Measurements from ENCODE around the gene PANK2. TPM values are rescaled to one million over a fixed set of nuclear protein-coding genes. Genes with fewer than 3 reads are reported as not detected.
"Not testable (repeated sequence)": the region's sequence is repeated elsewhere in the genome, so short reads cannot be mapped to it uniquely, and the experiment has no call there.

Gene PANK2
- total RNA-seq, 4 donors from 2014 or later = 35.7 to 44.1 (median 42.3) TPM

DNA sequence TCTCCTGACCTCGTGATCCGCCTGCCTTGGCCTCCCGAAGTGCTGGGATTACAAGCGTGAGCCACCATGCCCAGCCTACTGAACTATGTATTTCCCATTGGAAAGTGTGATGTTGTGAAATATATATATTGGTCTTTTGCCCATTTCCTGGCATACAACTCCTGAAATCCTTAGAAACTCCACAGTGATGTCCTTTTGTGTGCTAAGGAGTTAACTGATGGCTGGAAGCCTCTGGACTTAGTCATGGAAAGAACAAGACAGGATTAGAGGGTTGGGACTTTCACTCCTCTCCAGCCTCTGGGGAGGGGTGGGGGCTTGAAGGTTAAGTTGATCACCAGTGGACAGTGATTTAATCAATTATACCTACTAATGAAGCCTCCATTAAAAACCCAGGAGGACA, 7.1 kb downstream of the PANK2 start:
- WGBS, 2 donors = 81 to 83% methylated on average over 4 of the region's 4 CpGs
- TF ChIP-seq CTCF (IDR thresholded peaks at IDR 0.05) = no peak
- TF ChIP-seq POLR2A (IDR thresholded peaks at IDR 0.05) = no peak

DNA sequence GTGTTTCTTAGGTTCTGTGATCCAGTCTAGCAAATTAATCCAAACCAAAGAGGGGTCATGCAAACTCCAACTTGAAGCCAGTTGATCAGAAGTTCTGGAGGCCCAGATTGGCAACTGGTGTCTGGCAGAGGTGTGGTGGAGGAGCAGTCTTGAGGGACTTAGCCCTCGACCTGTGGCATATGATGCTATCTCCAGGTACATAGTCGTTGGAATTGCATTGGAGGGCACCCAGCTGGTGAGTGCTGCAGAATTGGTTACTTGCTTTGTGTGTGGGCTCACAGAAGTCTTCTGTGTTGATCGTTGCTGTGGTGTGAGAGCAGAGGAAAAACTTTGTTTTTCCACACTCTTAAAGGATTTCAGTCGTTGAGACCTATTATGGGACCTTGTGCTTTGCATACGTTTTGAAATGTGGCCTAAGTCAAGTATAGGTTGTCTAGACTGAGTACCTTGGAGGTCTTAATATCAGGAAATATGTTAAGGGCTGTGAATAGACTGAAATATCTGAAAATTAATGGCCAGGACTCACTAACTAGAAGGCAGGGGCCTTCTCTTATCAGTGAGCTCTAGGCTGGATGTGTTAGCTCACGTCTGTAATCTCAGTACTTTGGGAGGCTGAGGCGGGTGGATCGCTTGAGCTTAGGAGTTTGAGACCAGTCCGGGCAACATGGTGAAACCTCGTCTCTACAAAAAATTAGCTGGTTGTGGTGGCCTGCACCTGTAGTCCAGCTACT, 7.8 kb downstream of the PANK2 start:
- WGBS, 2 donors = 69 to 74% methylated on average over 10 of the region's 10 CpGs
- H3K4me3 ChIP-seq (ENCODE audit: low read depth, poor library complexity, severe bottlenecking) = no peak overlapping the region
- TF ChIP-seq POLR2A (IDR thresholded peaks at IDR 0.05) (no peak), CTCF (IDR thresholded peaks at IDR 0.05) (no peak)
- peak in 1 of 2 donors; percentile 65 for DNase-seq (ENCODE audit: low spot score in 2 of 2)
- intact Hi-C loops (cut with DNase I; ENCODE audit: low total_unique reads) = no loop called here

More for the DNA sequence above, 7.1 kb downstream of the PANK2 start:
- no peak overlapping the region for H3K4me3 ChIP-seq (ENCODE audit: low read depth, poor library complexity, severe bottlenecking)
- peak in 1 of 2 donors; percentile 15 for DNase-seq (ENCODE audit: low spot score in 2 of 2)
- intact Hi-C loops (cut with DNase I; ENCODE audit: low total_unique reads) = no loop called here

GRCh38 chr20:3898181-3898580, 9.0 kb downstream of the PANK2 start:
- WGBS, 2 donors = 74 to 83% methylated on average over 9 of the region's 9 CpGs
- H3K4me3 ChIP-seq (ENCODE audit: low read depth, poor library complexity, severe bottlenecking); intact Hi-C loops (cut with DNase I; ENCODE audit: low total_unique reads): not testable (repeated sequence)
- peak in 1 of 2 donors; percentile 50 for DNase-seq (ENCODE audit: low spot score in 2 of 2)

GRCh38 chr20:3898639-3899038, 9.5 kb downstream of the PANK2 start:
- intact Hi-C loops (cut with DNase I; ENCODE audit: low total_unique reads) = no loop called here
- TF ChIP-seq CTCF (IDR thresholded peaks at IDR 0.05) (no peak), POLR2A (IDR thresholded peaks at IDR 0.05) (no peak)
- H3K4me3 ChIP-seq (ENCODE audit: low read depth, poor library complexity, severe bottlenecking) = no peak overlapping the region
- no peak for DNase-seq (ENCODE audit: low spot score in 2 of 2)
- 62 to 64% methylated on average over 4 of the region's 4 CpGs for WGBS, 2 donors

- TF ChIP-seq CTCF (IDR thresholded peaks at IDR 0.05) (no peak), POLR2A (IDR thresholded peaks at IDR 0.05) (no peak)
- DNase-seq (ENCODE audit: low spot score in 2 of 2) = peak in 1 of 2 donors; percentile 14
- no peak overlapping the region for H3K4me3 ChIP-seq (ENCODE audit: low read depth, poor library complexity, severe bottlenecking)
- WGBS, 2 donors = 73 to 81% methylated on average over 3 of the region's 3 CpGs
- intact Hi-C loops (cut with DNase I; ENCODE audit: low total_unique reads) = no loop called here
These were observed 11.0 kb downstream of the PANK2 start for GRCh38 chr20:3900187-3900604.

DNA sequence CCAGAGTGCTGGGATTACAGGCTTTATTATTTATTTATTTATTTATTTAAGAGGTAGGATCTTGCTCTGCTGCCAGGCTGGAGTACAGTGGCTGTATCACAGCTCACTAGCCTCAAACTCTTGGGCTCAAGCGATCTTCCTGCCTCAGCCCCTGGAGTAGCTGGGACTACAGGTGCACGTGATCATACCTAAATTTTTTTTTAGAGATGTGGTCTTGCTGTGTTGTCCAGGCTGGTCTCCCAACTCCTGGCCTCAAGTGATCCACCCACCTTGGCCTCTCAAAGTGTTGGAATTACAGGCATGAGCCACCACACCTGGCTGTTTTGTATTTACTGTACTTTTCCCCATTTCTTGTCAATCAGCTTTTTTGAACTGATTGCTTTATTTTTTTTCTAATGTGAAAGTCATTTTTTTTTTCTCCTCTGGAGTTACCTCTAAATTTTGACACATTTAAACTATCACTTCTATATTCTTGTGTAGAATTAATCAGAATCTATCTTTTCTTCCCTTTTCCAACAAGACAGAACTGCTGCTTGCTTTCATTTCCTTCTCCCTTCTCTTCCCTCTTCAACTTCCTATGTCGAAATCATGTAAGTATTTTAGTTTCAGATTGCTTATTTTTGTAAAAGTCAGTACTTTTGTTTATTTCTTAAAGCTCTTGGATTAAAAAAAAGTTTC, 12.0 kb downstream of the PANK2 start:
- no peak for TF ChIP-seq POLR2A (IDR thresholded peaks at IDR 0.05)
- TF ChIP-seq CTCF (IDR thresholded peaks at IDR 0.05) = no peak
- H3K4me3 ChIP-seq (ENCODE audit: low read depth, poor library complexity, severe bottlenecking) = no peak overlapping the region
- WGBS, 2 donors = 59 to 66% methylated on average over 3 of the region's 3 CpGs
- DNase-seq (ENCODE audit: low spot score in 2 of 2) = peak in 1 of 2 donors; percentile 64
- intact Hi-C loops (cut with DNase I; ENCODE audit: low total_unique reads) = no loop called here

Measured in lower leg skin (tissue), 4 donors.